NB4 (cell line): ENCODE measurements around the gene HDAC9.

Source experiments
- DNase-seq: peaks from one replicate; pipeline ENCODE4 v3.0.0; 2010; ENCODE audit warnings: low read depth
- H3K4me3 ChIP-seq: one replicate; pipeline ENCODE4 v1.5.1; 2011; ENCODE audit warnings: mild to moderate bottlenecking, low read depth, low read length, moderate library complexity
- CTCF ChIP-seq: IDR thresholded peaks from one replicate; pipeline ENCODE4 v1.5.1; 2012; ENCODE audit warnings: low read depth, low read length
- MYC ChIP-seq: IDR thresholded peaks from 2 replicates; pipeline ENCODE4 v1.6.1; 2011; ENCODE audit warnings: low read depth, low read length
- POLR2A ChIP-seq: IDR thresholded peaks from 2 replicates; pipeline ENCODE4 v1.6.1; 2011; ENCODE audit warnings: mild to moderate bottlenecking; ENCODE audit not compliant: insufficient read length; ENCODE audit errors: extremely low read depth
- TF ChIP-seq, protein P1 (sequence below): IDR thresholded peaks from 2 replicates; pipeline ENCODE4 v1.6.1; 2011; ENCODE audit warnings: low read depth, low read length

HDAC9 gene

GRCh38 chr7:19011212-19011611 lies 515.7 kb downstream of the HDAC9 start:
- H3K4me3 ChIP-seq = no peak overlapping the region
- TF ChIP-seq POLR2A (no peak), MYC (no peak), CTCF (no peak)
- TF ChIP-seq, protein P1, sequence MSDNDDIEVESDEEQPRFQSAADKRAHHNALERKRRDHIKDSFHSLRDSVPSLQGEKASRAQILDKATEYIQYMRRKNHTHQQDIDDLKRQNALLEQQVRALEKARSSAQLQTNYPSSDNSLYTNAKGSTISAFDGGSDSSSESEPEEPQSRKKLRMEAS = no peak
- no peak for DNase-seq

DNA sequence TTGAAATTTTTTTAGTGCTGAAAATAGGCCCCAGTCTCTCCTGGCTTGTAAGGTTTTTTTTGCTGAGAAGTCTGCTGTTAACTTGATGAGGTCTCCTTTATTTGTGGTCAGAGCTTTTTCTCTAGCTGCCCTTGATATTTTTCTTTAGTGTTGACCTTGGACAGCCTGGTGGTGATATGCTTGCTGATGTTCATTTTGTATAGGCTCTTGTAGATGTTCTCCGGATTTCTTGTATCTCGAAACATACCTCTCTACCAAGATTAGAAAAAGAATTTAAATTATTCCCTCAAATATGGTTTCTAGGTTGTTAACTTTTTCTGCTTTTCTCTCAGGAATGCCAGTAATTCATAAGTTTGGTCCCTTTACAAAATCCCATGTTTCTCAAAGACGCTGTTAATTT lies 519.5 kb downstream of the HDAC9 start:
- DNase-seq = no peak
- H3K4me3 ChIP-seq = no peak overlapping the region
- TF ChIP-seq, protein P1 = no peak
- no peak for TF ChIP-seq CTCF
- no peak for TF ChIP-seq MYC
- no peak for TF ChIP-seq POLR2A

GRCh38 chr7:19016140-19016539 lies 520.6 kb downstream of the HDAC9 start:
- DNase-seq = no peak
- H3K4me3 ChIP-seq = no peak overlapping the region
- TF ChIP-seq, protein P1 = no peak
- TF ChIP-seq POLR2A (no peak), CTCF (no peak), MYC (no peak)

- no peak for TF ChIP-seq POLR2A
- TF ChIP-seq, protein P1 = no peak
- no peak for TF ChIP-seq CTCF
- no peak for TF ChIP-seq MYC
- no peak overlapping the region for H3K4me3 ChIP-seq
- DNase-seq = no peak
These were observed 521.8 kb downstream of the HDAC9 start for GRCh38 chr7:19017374-19017773.

DNA sequence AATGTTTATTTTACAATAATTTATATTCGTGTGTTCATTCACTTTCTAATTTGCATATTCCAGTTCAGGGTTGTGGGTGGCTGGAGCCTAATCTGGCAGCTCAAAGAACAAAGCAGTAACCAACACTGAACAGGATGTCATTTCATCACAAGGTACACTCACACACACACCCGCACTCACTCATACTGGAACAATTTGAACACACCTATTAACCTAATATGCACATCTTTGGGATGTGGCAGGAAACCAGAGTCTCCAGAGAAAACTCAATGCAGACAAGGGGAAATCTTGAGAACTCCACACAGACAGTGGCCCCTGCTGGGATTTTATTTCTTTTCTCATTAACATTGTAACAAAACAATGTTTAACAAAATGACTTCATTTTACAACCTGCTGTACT lies 524.5 kb downstream of the HDAC9 start:
- no peak for DNase-seq
- H3K4me3 ChIP-seq = no peak overlapping the region
- TF ChIP-seq MYC = no peak

- DNase-seq = no peak
- TF ChIP-seq, protein P1 = no peak
- TF ChIP-seq MYC (no peak), CTCF (no peak), POLR2A (no peak)
- no peak overlapping the region for H3K4me3 ChIP-seq
These were observed 525.2 kb downstream of the HDAC9 start for GRCh38 chr7:19020711-19021110.
